ENCODE results near the gene METTL16. TPM values are rescaled to one million over a fixed set of nuclear protein-coding genes. Genes with fewer than 3 reads are reported as not detected.
A peak's percentile ranks its signal among the peaks of the same experiment; 100 is the strongest.

The METTL16 gene
- total and polyA plus RNA-seq, 11 donors = 13.9 to 32.0 (median 24.3) TPM

DNA sequence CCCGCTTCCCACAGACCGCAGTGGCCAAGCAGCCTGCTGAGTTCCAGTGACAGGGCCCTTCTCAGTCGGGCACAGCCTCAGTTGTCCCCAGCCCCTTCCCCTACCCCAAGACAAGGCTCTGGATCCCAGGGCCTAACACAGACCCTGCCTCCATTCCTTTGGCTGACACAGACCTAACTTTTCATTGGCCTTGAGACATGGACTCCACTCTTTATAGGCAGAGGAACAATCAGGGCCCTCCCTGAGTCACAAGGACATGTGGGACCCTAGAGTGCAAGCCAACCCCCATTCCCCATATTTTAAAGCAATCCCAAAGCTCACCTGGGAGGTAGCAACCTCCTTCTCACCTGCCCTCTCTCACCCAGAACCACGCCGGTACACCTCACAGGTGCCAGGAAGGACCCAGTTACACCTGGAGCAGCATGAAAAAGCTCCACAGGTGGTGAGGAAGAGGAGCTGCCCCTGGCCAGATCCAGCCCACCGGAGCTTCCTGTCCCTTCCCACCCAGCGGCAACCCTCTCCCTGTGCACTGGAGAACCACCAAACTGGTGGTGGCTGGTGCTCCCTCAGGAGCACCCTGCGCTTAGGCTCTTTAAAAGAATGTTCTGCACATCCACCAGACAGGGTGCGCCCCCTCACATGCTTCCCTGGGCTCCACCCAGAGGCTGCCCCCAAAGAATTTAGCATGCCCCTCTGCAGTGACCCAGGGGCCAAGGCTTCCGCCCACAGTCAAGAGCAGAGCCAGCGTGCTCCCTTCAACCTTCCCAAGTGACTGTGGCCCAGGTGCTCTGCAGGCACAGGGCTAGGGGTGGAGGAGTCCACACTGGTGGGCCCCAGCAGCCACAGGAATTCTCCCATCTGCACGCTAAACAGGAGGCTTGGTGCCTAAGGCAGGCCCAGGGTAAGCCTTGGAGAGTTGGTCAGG, 114.2 kb downstream of the METTL16 start:
- Histone ChIP-seq H3K4me3 (peak overlapping the region in 10 of 12 donors; percentile 20 to 99 (median 46)), H3K36me3 (no peaks in the 10 kb centered on the region), H3K27me3 (no peaks in the 10 kb centered on the region), H3K4me1 (peaks cover 29 to 65% (median 56%) of the 10 kb centered on the region in 12 donors), H3K27ac (peak overlapping the region; percentile 95 to 100 (median 99)), H3K9me3 (no peaks in the 10 kb centered on the region)
- intact Hi-C loops (cut with DNase I) = loop anchor here in 1 of 10 donors (10.0 kb wide), 2 partner anchors 307 to 683 kb away; partner anchors contain the start of gene TLCD2
- no peak for ATAC-seq
- no peak for TF ChIP-seq POLR2A (IDR thresholded peaks at IDR 0.05)
- TF ChIP-seq, protein P1, sequence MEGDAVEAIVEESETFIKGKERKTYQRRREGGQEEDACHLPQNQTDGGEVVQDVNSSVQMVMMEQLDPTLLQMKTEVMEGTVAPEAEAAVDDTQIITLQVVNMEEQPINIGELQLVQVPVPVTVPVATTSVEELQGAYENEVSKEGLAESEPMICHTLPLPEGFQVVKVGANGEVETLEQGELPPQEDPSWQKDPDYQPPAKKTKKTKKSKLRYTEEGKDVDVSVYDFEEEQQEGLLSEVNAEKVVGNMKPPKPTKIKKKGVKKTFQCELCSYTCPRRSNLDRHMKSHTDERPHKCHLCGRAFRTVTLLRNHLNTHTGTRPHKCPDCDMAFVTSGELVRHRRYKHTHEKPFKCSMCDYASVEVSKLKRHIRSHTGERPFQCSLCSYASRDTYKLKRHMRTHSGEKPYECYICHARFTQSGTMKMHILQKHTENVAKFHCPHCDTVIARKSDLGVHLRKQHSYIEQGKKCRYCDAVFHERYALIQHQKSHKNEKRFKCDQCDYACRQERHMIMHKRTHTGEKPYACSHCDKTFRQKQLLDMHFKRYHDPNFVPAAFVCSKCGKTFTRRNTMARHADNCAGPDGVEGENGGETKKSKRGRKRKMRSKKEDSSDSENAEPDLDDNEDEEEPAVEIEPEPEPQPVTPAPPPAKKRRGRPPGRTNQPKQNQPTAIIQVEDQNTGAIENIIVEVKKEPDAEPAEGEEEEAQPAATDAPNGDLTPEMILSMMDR (IDR thresholded peaks at IDR 0.05) = no peak
- no peak for DNase-seq
- WGBS, 4 donors = 60 to 68% (median 65%) methylated on average over 9 to 12 of the region's 12 CpGs

DNA sequence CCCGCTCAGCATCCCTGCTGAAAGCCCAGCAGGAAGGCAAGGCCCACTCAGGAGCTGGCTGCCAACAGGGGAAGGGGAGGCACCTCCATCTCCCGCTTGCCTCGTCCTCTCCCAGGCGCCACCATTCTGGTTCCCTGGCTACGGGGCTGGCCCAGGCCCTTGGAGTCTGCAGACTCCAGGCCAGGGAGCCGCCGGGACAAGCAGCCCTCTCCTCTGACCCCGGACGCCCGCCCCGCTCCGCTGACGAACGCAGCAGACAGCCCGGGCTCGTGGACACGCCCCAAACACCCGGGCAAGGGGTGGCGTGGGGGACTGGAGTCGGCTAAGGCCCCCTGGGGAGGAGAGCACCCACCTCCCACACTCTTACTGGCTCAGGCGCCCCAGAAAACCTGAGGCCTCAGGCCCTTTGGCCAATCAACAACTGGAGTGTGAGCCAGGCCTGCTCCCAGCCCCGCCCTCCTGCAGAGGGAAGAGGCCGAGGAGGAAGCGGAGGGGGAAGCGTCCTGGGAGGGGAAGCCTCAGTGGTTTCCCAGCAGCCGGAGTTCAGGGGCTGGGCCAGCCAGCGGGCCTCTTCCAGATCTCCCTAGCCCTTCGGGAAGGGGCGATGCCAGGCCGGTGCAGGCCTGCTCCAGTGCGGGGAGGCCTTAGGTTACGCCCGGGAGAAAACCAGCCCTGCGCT, 115.0 kb downstream of the METTL16 start:
- peak overlapping the region in 10 of 12 donors; percentile 20 to 59 (median 42) for H3K4me3 ChIP-seq

DNA sequence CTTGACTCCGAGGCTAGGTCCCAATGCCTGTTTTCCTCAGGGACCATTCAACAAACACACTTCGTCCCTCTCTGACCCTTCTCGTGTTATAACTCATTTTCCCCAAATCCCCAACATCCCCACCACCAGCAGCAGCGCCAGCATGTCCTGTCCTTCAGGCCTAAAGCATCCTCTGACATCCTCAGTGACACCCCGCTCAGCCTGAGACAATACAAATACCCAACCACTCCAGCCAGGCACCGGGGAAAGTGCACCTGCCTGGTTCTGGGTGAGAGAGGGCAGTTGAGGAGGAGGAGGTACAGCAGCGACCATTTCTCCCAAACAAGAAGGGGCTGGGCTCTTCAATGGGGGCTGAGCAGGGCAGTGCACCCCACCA, 115.5 kb downstream of the METTL16 start:
- WGBS, 4 donors = 31 to 42% (median 34%) methylated on average over 7 of the region's 7 CpGs
- H3K4me3 ChIP-seq = peak overlapping the region in 10 of 12 donors; percentile 20 to 59 (median 42)

More for the DNA sequence above, 115.0 kb downstream of the METTL16 start:
- ATAC-seq (peak; percentile 37 to 61 (median 42)), DNase-seq (peak; percentile 94 to 98 (median 96))
- no peaks in the 10 kb centered on the region for H3K36me3 ChIP-seq
- TF ChIP-seq POLR2A (IDR thresholded peaks at IDR 0.05) = peak in 1 of 2 donors; percentile 71
- TF ChIP-seq, protein P1 (IDR thresholded peaks at IDR 0.05) = no peak
- no peaks in the 10 kb centered on the region for H3K9me3 ChIP-seq
- H3K27ac ChIP-seq = peak overlapping the region; percentile 95 to 100 (median 99)
- H3K27me3 ChIP-seq = no peaks in the 10 kb centered on the region
- H3K4me1 ChIP-seq = peaks cover 33 to 67% (median 59%) of the 10 kb centered on the region in 12 donors
- WGBS, 4 donors = 1 to 4% (median 1%) methylated on average over 26 to 34 of the region's 34 CpGs
- intact Hi-C loops (cut with DNase I) = loop anchor here in 1 of 10 donors (10.0 kb wide), 2 partner anchors 308 to 682 kb away; partner anchors contain the start of gene TLCD2

More for the DNA sequence above, 115.5 kb downstream of the METTL16 start:
- no peak for DNase-seq
- H3K4me1 ChIP-seq = peaks cover 34 to 73% (median 64%) of the 10 kb centered on the region in 12 donors
- H3K27me3 ChIP-seq = no peaks in the 10 kb centered on the region
- no peaks in the 10 kb centered on the region for H3K9me3 ChIP-seq
- TF ChIP-seq POLR2A (IDR thresholded peaks at IDR 0.05) = no peak
- H3K27ac ChIP-seq = peak overlapping the region; percentile 95 to 100 (median 99)
- H3K36me3 ChIP-seq = no peaks in the 10 kb centered on the region
- ATAC-seq = no peak
- intact Hi-C loops (cut with DNase I) = loop anchor here in 1 of 10 donors (10.0 kb wide), 2 partner anchors 309 to 681 kb away; partner anchors contain the start of gene TLCD2

Data from heart left ventricle (tissue), 16 donors.